NCI-H82 (cell line): ENCODE measurements around the gene LAMP5.
A peak's percentile ranks its signal among the peaks of the same experiment; 100 is the strongest.

Source experiments
- DNase-seq: peaks from one replicate; lab custom pipeline; 2025; lab: John Stamatoyannopoulos, UW

LAMP5 gene

GRCh38 chr20:9535449-9535848 lies 21.1 kb downstream of the LAMP5 start:
- DNase-seq: no peak

- DNase-seq: no peak
Measured at GRCh38 chr20:9543214-9543613, 28.8 kb downstream of the LAMP5 start.

DNA sequence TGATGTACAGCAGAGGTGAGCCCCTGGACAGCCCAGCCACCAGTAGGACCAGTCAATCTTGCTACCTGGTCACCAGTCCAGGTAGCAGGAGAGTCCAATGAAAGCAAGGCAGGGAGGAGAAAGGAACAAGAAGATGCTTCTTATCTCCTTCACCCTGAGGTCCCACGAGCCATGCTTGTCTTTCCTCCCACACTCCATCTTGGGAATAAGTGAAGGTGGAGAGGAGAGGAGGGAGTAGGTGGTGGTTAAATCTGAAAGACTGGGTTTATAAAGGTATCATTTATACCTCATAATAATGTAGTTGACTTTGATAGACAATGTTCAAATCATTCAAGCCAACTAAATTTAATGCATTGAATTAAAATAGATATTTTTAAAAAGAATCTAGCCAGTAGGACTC lies 35.9 kb downstream of the LAMP5 start:
- DNase-seq: no peak

- DNase-seq: no peak
Measured at GRCh38 chr20:9550871-9551270, 36.5 kb downstream of the LAMP5 start.

GRCh38 chr20:9551808-9552550 lies 37.6 kb downstream of the LAMP5 start:
- DNase-seq: peak; percentile 32

- no peak for DNase-seq
Measured at GRCh38 chr20:9555781-9556180, 41.4 kb downstream of the LAMP5 start.

- no peak for DNase-seq
Measured at GRCh38 chr20:9557411-9557810, 43.0 kb downstream of the LAMP5 start.

GRCh38 chr20:9565910-9566550 lies 51.6 kb downstream of the LAMP5 start:
- peak; percentile 36 for DNase-seq

- DNase-seq: no peak
Measured at GRCh38 chr20:9566977-9567376, 52.6 kb downstream of the LAMP5 start.

DNA sequence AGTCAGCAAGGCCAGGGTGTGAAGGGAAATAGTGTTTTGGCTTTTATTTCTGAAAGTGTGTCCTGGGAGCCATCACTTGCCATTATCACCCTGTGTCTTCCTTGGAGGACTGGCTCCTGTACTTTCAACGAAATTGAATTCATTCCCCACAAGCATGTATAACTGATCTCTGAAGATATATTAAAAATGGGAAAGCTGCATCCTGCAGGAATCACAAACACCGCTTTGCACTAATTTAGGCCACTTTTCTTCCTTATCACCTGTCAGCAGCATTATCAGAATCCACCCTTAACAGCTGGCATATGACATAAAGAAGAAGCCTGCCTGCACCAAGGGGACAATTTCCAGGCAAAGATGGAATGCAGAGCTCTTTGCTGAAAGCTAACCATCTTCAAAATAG lies 56.2 kb downstream of the LAMP5 start:
- no peak for DNase-seq

DNA sequence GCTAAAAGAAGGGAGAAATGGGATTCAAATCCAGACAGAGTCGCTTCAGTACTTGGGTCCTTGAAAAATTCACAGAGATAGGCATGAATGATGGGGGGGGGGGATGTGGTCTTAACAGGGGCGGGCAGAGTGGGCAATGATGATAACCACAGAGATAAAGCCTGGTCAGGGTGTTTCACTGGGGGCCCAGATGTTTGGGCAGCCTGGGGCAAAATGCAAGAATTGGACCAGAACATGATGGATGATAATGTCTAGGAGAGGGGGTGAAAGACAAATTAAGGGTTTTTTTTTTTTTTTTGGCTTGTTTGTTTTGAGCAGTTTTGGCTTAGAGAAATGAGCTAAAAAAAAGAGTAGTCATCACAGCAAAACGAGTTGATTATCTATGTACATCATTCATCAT lies 57.4 kb downstream of the LAMP5 start:
- DNase-seq: no peak

DNA sequence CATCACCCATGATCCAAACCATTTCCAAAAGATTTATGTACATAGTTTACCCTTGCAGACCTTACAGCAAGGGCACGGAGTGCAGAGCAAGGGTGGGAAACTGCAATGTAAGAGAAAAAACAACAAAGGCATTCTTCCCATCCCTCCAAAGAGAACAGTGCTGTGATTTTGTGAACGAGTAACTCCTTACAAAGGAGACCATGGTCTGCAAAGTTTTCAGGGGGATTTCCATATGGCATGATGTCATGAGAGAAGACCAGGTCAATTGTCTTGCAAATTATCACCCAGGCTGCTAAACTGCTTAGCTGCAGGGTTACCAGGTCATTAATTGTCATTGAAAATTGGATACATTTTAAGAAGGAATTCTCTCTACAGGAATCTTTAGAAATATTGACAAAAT lies 58.3 kb downstream of the LAMP5 start:
- no peak for DNase-seq

DNA sequence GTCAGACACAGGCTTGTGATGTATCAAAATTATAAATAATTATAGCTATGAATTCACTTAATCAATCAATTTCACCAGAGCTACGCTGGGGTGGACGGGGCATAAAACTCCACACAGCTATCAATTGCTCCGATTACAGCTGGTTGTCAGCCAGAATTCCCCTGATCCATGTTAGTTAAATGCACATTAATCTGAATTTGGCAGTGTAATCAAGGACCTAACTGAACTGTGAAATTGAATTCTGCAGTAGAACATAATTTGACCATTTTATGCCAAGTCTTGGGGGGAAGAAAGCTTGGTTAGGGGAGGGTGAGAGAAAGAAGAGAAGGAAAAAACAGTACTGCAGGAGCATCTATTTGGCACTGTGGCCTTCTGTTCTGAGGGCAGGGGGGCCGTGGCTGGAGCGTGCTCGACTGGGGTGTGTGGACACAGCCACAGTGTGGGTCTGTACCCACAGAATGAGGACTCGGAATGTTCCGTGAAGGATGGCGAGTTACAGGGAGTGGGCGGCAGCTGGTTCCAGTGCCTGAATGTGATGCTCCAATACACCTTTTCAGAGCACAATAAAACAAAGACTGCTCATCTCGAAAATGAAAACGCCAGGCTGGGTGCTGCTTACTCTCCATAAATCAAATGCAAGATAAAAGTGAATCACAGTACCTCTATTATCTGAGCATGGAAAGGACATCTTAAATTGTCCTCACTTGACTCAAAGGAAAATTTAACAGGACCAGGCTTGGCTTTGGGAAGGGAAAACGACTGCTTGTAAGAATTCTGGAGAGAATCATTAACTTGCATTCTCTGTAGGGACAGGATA lies 59.2 kb downstream of the LAMP5 start:
- no peak for DNase-seq

DNA sequence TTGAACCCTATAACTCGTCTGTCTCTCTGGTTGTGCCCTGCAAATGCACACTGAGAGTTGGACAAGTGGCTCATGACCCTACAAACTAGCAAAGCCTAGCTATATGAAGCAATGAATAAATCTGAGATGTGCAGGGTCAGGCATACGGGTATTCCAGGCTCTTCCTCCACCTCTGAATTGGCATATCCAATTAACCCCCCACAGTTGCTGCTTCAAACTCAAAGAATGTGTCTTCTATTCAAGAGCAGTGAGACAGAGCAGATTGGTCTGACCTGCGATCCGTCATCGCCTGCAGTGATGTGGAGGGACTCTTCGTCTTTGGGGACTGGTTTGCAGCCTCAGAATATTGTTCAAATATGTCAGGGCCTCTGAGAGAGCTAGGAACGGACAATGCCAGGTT lies 59.8 kb downstream of the LAMP5 start:
- no peak for DNase-seq

DNA sequence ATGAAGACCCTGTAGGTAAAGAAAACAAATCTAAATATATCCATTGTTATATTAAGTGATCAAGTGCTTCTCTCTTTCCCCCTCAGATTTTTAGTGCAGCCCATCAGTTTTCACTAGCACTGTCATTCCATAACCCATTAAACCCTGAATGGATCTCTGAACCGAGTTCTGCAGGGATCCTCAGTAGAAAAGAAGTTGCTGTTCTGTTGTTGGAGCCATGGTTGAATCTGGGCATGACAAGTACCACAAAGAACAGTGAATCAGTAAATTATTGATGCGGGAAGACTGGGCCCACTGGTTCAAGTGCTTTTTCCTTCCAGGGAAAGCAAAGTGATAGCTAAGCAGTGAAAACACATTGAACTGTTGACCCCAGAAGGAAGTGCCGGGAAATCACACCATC lies 60.4 kb downstream of the LAMP5 start:
- no peak for DNase-seq

- DNase-seq: no peak
Measured at GRCh38 chr20:9575836-9576235, 61.4 kb downstream of the LAMP5 start.

- DNase-seq: peak; percentile 53
Measured at GRCh38 chr20:9576695-9577094, 62.3 kb downstream of the LAMP5 start.

- DNase-seq: no peak
Measured at GRCh38 chr20:9577397-9577796, 63.0 kb downstream of the LAMP5 start.

DNA sequence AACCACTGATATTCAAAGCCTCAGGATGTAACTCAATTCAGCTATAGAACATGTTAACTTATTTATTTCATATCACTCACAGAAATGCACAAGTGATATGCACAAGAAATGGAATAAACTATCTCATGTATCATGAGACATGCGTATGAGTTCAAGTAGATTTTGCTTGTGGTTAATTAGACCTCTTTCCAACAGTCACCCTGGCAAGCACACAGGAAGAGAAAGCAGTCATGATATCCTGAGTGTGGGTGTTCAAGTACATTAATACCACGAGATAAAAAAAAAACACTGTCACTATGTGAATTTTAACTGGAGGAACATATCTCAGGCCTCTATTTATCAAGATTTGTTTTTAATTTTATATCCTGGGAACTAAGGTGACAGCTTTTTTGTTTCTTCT lies 64.2 kb downstream of the LAMP5 start:
- DNase-seq: no peak
